Fibroblast of the aortic adventitia (primary cell): ENCODE data around the gene IQGAP1. TPM values are rescaled to one million over a fixed set of nuclear protein-coding genes. Genes with fewer than 3 reads are reported as not detected.

Experiments
- DNase-seq: peaks from one replicate; pipeline ENCODE4 v3.0.0-alpha.2; 2010; ENCODE audit warnings: low read depth
- H3K4me3 ChIP-seq: 2 replicates; pipeline ENCODE4 v1.5.1; 2011; ENCODE audit warnings: low read depth, mild to moderate bottlenecking, control low read depth, low read length, moderate library complexity
- CTCF ChIP-seq: IDR thresholded peaks from 2 replicates; pipeline ENCODE4 v1.5.1; 2011; ENCODE audit warnings: mild to moderate bottlenecking, low read length, control low read depth, inconsistent platforms; ENCODE audit not compliant: insufficient read depth
- total RNA-seq: library from RNA; depleted of rRNA; stranded (reverse); fragments of >200 nt; gene quantifications from 2 replicates; pipeline ENCODE4 v1.2.3, GENCODE V29; 2012; ENCODE audit warnings: low replicate concordance

The IQGAP1 gene
- total RNA-seq, 1 donor: 289 TPM

DNA sequence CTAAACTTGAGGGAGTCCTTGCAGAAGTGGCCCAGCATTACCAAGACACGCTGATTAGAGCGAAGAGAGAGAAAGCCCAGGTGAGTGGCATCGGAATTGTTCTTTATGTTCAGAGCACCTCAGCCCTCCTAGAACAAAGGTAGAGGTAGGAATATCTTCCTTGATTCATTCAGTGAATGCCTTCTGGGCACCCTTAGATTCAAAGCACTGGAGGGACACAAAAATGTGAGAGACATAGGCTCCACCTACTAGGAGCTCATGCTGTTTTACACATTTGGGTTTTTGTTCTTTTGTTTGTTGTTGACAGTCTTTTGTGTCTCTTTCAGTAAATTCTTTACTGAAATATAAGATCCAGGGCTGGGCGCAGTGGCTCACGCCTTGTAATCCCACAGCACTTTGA, 68.2 kb downstream of the IQGAP1 start:
- no peak overlapping the region for H3K4me3 ChIP-seq
- no peak for TF ChIP-seq CTCF
- no peak for DNase-seq

DNA sequence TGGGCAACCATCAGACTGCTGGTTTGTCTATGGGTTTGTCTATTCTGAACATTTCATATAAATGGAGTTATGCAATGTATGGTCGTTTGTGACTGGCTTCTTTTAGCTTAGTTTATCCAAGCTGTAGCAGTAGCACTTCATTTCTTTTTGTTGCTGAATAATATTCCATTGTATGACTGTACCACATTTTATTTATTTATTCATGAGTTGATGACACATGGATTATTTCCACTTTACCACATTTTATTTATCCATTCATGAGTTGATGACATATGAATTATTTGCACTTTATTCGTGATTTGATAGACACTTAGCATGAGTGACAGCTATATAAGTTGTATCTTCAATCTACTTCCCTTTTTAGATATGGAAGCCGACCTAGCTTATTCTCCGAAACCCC, 70.0 kb downstream of the IQGAP1 start:
- no peak overlapping the region for H3K4me3 ChIP-seq
- no peak for DNase-seq

GRCh38 chr15:90459368-90459767, 71.3 kb downstream of the IQGAP1 start:
- no peak for TF ChIP-seq CTCF
- no peak overlapping the region for H3K4me3 ChIP-seq
- DNase-seq: no peak

More for the DNA sequence above, 70.0 kb downstream of the IQGAP1 start:
- TF ChIP-seq CTCF: no peak

DNA sequence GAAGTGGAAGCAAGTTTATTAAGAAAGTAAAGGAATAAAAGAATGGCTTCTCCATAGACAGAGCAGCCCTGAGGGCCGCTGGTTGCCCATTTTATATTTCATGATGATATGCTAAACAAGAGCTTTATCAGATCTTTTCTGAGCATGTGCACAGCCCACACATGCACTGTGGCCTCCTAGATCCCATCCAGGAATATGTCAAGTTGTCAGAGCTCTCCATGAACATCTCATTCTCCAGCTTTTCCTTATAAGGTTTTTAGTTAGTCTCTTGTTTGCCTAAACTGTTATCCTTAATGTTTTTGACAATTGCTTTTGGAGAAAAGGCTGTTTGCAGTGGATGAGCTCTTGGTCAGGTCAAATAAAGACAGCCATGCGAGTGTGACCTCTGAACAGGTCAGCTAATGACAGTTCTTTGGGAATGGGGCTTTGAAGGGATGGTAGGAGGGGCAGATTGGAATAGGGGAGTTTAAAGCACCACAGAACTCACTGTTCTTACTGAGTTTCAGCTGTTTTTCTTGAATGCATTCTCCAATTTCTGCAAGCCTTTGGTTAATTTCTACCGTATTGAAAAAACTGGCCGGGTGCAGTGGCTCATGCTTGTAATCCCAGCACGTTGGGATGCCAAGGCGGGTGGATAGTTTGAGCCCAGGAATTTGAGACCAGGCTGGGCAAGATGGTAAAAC, 72.2 kb downstream of the IQGAP1 start:
- TF ChIP-seq CTCF: no peak
- no peak overlapping the region for H3K4me3 ChIP-seq
- no peak for DNase-seq

GRCh38 chr15:90463381-90463780, 75.3 kb downstream of the IQGAP1 start:
- TF ChIP-seq CTCF: peak; percentile 20
- no peak overlapping the region for H3K4me3 ChIP-seq
- peak; percentile 90 for DNase-seq

DNA sequence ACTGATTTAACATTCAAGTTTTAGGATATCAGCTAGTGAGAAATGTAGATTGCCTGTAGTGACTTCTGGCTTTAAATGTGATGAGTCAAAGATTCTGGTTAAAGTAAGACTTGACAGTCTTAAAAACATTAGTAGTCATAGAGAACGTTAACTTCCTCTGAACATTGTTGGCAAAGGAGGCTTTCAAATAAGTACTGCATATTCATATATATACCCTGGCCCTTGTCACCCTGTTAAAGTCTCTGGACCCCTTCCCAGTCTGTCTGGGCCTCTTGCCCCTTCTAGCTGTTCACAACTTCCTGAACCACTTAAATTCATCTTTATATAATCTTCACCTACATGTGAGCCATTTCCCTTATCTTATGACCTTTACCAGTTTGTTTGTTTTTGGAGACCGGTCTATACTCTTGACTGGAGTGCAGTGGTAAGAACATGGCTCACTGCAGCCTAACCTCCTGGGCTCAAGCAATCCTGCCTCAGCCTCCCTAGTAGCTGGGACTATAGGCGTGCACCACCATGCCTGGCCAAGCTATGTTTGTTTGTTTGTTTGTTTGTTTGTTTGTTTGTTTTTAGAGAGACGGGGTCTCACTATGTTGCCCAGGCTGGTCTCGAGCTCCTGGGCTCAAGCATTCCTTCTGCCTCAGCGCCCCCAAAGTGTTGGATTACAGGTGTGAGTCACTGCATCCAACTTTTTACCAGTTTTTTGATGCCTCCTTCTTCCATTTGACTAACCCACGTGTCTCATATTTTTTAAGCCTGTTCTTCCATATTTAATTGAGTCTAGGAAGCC, 77.3 kb downstream of the IQGAP1 start:
- H3K4me3 ChIP-seq: no peak overlapping the region
- DNase-seq: peak; percentile 96
- no peak for TF ChIP-seq CTCF
